GM23338 (cell line): ENCODE data around the gene CD7. TPM values are rescaled to one million over a fixed set of nuclear protein-coding genes. Genes with fewer than 3 reads are reported as not detected.
A peak's percentile ranks its signal among the peaks of the same experiment; 100 is the strongest.

ENCODE experiments used
- ATAC-seq: fragments of 200-7000 bp; cut with Tn5 transposase; 3 replicates; pipeline ENCODE4 v1.9.1; 2020
- DNase-seq: peaks from one replicate; pipeline ENCODE4 v3.0.0-alpha.2; 2015; ENCODE audit warnings: low spot score
- H2AFZ ChIP-seq: fragments of 200-600 bp; sonication (generic); 2 replicates; pipeline ENCODE4 v1.8.0; 2016; ENCODE audit warnings: antibody characterized with exemption, mild to moderate bottlenecking, moderate library complexity
- H3F3A ChIP-seq: fragments of 200-600 bp; sonication (generic); replicated peaks from 2 replicates; pipeline ENCODE4 v1.8.0; 2017; ENCODE audit warnings: antibody characterized with exemption, mixed run types, low read depth
- H3K27ac ChIP-seq: fragments of 200-600 bp; sonication (generic); 2 replicates; pipeline ENCODE4 v1.6.1; 2016; ENCODE audit warnings: low read depth
- H3K27me3 ChIP-seq: fragments of 200-600 bp; sonication (generic); 2 replicates; pipeline ENCODE4 v1.8.0; 2016; ENCODE audit warnings: mild to moderate bottlenecking, mixed run types, moderate library complexity; ENCODE audit not compliant: insufficient read depth
- H3K36me3 ChIP-seq: fragments of 200-600 bp; sonication (generic); 2 replicates; pipeline ENCODE4 v1.8.0; 2016; ENCODE audit warnings: mild to moderate bottlenecking; ENCODE audit not compliant: insufficient read depth
- H3K4me1 ChIP-seq: fragments of 200-600 bp; sonication (generic); 2 replicates; pipeline ENCODE4 v1.8.0; 2016; ENCODE audit warnings: mild to moderate bottlenecking, moderate library complexity; ENCODE audit not compliant: insufficient read depth
- H3K4me2 ChIP-seq: fragments of 200-600 bp; sonication (generic); 2 replicates; pipeline ENCODE4 v1.7.1; 2017; ENCODE audit warnings: mixed run types
- H3K4me3 ChIP-seq: fragments of 200-600 bp; sonication (generic); 2 replicates; pipeline ENCODE4 v1.6.1; 2016; ENCODE audit warnings: mixed run types
- H3K79me2 ChIP-seq: fragments of 200-600 bp; sonication (generic); replicated peaks from 2 replicates; pipeline ENCODE4 v1.8.0; 2017; ENCODE audit warnings: mild to moderate bottlenecking; ENCODE audit not compliant: insufficient read depth
- H3K9me2 ChIP-seq: fragments of 200-600 bp; sonication (generic); 2 replicates; pipeline ENCODE4 v1.8.0; 2017; ENCODE audit not compliant: insufficient read depth
- H4K20me1 ChIP-seq: fragments of 200-600 bp; sonication (generic); replicated peaks from 2 replicates; pipeline ENCODE4 v1.8.0; 2017; ENCODE audit warnings: mild to moderate bottlenecking; ENCODE audit not compliant: insufficient read depth
- H3K27ac Mint-ChIP-seq: 2 replicates; pipeline ENCODE4 v1.8.0; 2020; ENCODE audit warnings: inconsistent platforms, mild to moderate bottlenecking, moderate library complexity, mixed read lengths
- H3K27me3 Mint-ChIP-seq: 3 replicates; pipeline ENCODE4 v1.8.0; 2022; ENCODE audit warnings: low read depth, mild to moderate bottlenecking, moderate library complexity, mixed read lengths, inconsistent platforms; ENCODE audit not compliant: insufficient read depth, poor library complexity
- H3K36me3 Mint-ChIP-seq: 3 replicates; pipeline ENCODE4 v1.8.0; 2021; ENCODE audit warnings: low read depth, mild to moderate bottlenecking, inconsistent platforms, moderate library complexity, mixed read lengths
- H3K4me1 Mint-ChIP-seq: 3 replicates; pipeline ENCODE4 v1.8.0; 2020; ENCODE audit warnings: mild to moderate bottlenecking, inconsistent platforms, mixed read lengths
- H3K4me3 Mint-ChIP-seq: 3 replicates; pipeline ENCODE4 v1.8.0; 2021; ENCODE audit warnings: moderate library complexity, mild to moderate bottlenecking, inconsistent platforms, mixed read lengths
- H3K9me3 Mint-ChIP-seq: 3 replicates; pipeline ENCODE4 v1.8.0; 2020; ENCODE audit warnings: moderate library complexity, mild to moderate bottlenecking, inconsistent platforms, mixed read lengths
- ETS1 ChIP-seq: IDR thresholded peaks from 2 replicates; pipeline ENCODE4 v1.6.1; 2016; ENCODE audit warnings: antibody characterized with exemption
- EZH2 ChIP-seq: fragments of 200-600 bp; sonication (generic); IDR thresholded peaks from one replicate; pipeline ENCODE4 v1.8.0; 2017; ENCODE audit warnings: antibody characterized with exemption, mild to moderate bottlenecking, low read depth; ENCODE audit not compliant: unreplicated experiment
- NANOG ChIP-seq: IDR thresholded peaks from 2 replicates; pipeline ENCODE4 v1.6.1; 2016; ENCODE audit warnings: antibody characterized with exemption, borderline replicate concordance
- STAT1 ChIP-seq: IDR thresholded peaks from one replicate; pipeline ENCODE4 v1.6.1; 2016; ENCODE audit warnings: antibody characterized with exemption; ENCODE audit not compliant: unreplicated experiment
- ZNF114 ChIP-seq: fragments of 250-450 bp; sonication (Bioruptor Pico); IDR thresholded peaks from 2 replicates; pipeline ENCODE4 v1.5.0; 2020; ENCODE audit warnings: mild to moderate bottlenecking, moderate library complexity
- ZNF462 ChIP-seq: fragments of 250-450 bp; sonication (Bioruptor Pico); IDR thresholded peaks from 2 replicates; pipeline ENCODE4 v1.5.0; 2020; ENCODE audit warnings: mild to moderate bottlenecking, moderate library complexity
- polyA plus RNA-seq: library from polyadenylated mRNA; unstranded; fragments of >200 nt; fragmentation: Nextera tagmentation; extraction: Ambion mirVana; gene quantifications from 2 replicates; pipeline ENCODE4 v1.2.1, GENCODE V29; 2016
- total RNA-seq: library from RNA; depleted of rRNA; stranded (reverse); fragments of >200 nt; shearing (Covaris generic); gene quantifications from 2 replicates; pipeline ENCODE4 v1.2.3, GENCODE V29; 2014
- TF ChIP-seq, protein P1 (sequence below), 2 experiments: fragments of 200-600 bp in 1 of 2; sonication (generic) in 1 of 2; conservative IDR thresholded peaks; 2 replicates each; pipeline versions ENCODE4 v1.5.1 to v1.6.1; 2016 to 2017; ENCODE audit warnings: antibody characterized with exemption in 2 of 2, low read depth in 2 of 2, mild to moderate bottlenecking in 2 of 2, moderate library complexity in 1 of 2

Gene CD7
- total and polyA plus RNA-seq, 2 experiments from 2014 or later = 0.42 to 0.44 TPM

DNA sequence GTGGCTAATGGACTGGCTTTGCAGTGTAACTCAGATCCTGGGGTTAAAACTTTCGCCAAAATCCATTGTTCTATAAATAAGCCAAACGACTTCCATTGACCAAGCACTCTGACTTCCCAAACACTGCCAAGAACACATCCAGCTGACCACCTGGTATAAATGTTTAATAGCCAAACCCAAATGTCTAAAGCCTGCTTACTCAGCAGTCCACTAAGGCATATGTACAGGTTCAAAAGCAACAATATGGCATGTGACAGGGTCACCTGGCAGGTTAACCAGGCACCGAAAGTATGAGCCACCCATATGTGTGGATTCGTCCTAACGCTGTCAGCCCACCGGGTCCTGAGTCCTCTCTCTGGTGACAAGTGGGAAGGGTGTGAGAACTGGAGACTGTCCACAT, 46.0 kb downstream of the CD7 start:
- Histone ChIP-seq H3K4me1 (peaks cover 9% of the 10 kb centered on the region), H3K36me3 (no peaks in the 10 kb centered on the region), H3K27ac (no peak overlapping the region), H3K4me3 (peak overlapping the region; percentile 96; the same call in 1 of the 2 replicates), H2AFZ (no peak overlapping the region), H3K9me2 (no peaks in the 10 kb centered on the region), H3K4me2 (peak overlapping the region; percentile 97; the same call in 1 of the 2 replicates), H3K27me3 (no peaks in the 10 kb centered on the region), H3F3A (no peaks in the 10 kb centered on the region), H4K20me1 (peaks cover 59% of the 10 kb centered on the region), H3K79me2 (peaks cover 63% of the 10 kb centered on the region)
- TF ChIP-seq NANOG (no peak), ETS1 (no peak)
- Mint-ChIP-seq H3K27me3 (peaks cover 12% of the 10 kb centered on the region), H3K36me3 (peaks cover 51% of the 10 kb centered on the region), H3K9me3 (no peaks in the 10 kb centered on the region; the same call in 2 of the 3 replicates), H3K27ac (no peak overlapping the region), H3K4me3 (peak overlapping the region; percentile 95), H3K4me1 (peaks cover 40% of the 10 kb centered on the region)
- DNase-seq = no peak
- no peak for ATAC-seq

DNA sequence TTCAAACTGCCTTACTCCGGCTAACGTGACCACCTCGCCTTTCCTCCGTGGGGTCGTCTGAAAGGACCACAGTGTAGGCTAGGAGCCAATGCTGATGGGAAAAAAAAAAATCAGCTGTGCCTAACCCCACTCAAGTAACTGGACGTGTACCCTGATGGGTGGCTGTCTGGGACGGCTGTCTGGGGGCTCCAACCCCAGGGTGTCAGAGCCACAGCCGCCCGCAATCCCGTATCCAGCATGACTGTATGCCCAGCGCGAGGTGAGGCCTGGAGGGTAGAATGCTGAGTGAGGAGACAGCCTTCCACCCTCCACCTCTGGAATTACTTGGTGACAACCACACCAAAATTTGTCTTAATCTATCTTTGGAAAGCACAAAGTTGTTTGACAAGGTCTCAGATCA, 46.8 kb downstream of the CD7 start:
- no peak overlapping the region for H3K4me2 ChIP-seq
- H3K36me3 ChIP-seq = peaks cover under 1% of the 10 kb centered on the region
- H3K4me1 ChIP-seq = peaks cover 9% of the 10 kb centered on the region
- ATAC-seq (no peak), DNase-seq (no peak)
- peak overlapping the region; percentile 33; the same call in 2 of the 3 replicates for H3K4me3 Mint-ChIP-seq
- no peak overlapping the region for H3K4me3 ChIP-seq
- no peaks in the 10 kb centered on the region for H3K9me2 ChIP-seq
- peaks cover 58% of the 10 kb centered on the region for H3K36me3 Mint-ChIP-seq
- peaks cover 70% of the 10 kb centered on the region for H3K79me2 ChIP-seq
- H3F3A ChIP-seq = no peaks in the 10 kb centered on the region
- H3K9me3 Mint-ChIP-seq = no peaks in the 10 kb centered on the region; the same call in 2 of the 3 replicates
- no peak overlapping the region for H3K27ac ChIP-seq
- peaks cover 10% of the 10 kb centered on the region for H3K27me3 Mint-ChIP-seq
- H3K27ac Mint-ChIP-seq = no peak overlapping the region
- H3K4me1 Mint-ChIP-seq = peaks cover 40% of the 10 kb centered on the region
- no peak overlapping the region for H2AFZ ChIP-seq
- peaks cover 66% of the 10 kb centered on the region for H4K20me1 ChIP-seq
- H3K27me3 ChIP-seq = no peaks in the 10 kb centered on the region
- TF ChIP-seq ETS1 (no peak), NANOG (no peak), ZNF462 (CRISPR knock-in tag) (no peak), EZH2 (no peak), STAT1 (no peak), ZNF114 (CRISPR knock-in tag) (no peak)
- TF ChIP-seq, protein P1, sequence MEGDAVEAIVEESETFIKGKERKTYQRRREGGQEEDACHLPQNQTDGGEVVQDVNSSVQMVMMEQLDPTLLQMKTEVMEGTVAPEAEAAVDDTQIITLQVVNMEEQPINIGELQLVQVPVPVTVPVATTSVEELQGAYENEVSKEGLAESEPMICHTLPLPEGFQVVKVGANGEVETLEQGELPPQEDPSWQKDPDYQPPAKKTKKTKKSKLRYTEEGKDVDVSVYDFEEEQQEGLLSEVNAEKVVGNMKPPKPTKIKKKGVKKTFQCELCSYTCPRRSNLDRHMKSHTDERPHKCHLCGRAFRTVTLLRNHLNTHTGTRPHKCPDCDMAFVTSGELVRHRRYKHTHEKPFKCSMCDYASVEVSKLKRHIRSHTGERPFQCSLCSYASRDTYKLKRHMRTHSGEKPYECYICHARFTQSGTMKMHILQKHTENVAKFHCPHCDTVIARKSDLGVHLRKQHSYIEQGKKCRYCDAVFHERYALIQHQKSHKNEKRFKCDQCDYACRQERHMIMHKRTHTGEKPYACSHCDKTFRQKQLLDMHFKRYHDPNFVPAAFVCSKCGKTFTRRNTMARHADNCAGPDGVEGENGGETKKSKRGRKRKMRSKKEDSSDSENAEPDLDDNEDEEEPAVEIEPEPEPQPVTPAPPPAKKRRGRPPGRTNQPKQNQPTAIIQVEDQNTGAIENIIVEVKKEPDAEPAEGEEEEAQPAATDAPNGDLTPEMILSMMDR (conservative IDR thresholded peaks at IDR 0.05; ENCODE audit: low read depth in 2 of 2) = no peak
